HepG2 (cell line): ENCODE data around the gene NRAS. TPM values are rescaled to one million over a fixed set of nuclear protein-coding genes. Genes with fewer than 3 reads are reported as not detected.

ENCODE experiments used
- ATAC-seq: fragments of 200-7000 bp; cut with Tn5 transposase; 3 replicates; pipeline ENCODE4 v1.9.1; 2020; ENCODE audit warnings: mild to moderate bottlenecking, moderate library complexity
- BruUV-seq: library from RNA; stranded (reverse); fragments of 400-500 nt; replicated peaks from 2 replicates; lab custom pipeline; 2021; lab: Mats Ljungman, UMichigan
- CTCF ChIA-PET: fragments of 300-600 bp; formaldehyde crosslinking; extraction: SDS; loops from one replicate; lab custom pipeline; 2021; ENCODE audit warnings: low total read pairs, inconsistent platforms, low intra/inter-chr PET ratio; lab: Yijun Ruan, JAX
- POLR2A ChIA-PET: fragments of 350-600 bp; sonication (Branson Sonifier 250); formaldehyde crosslinking; loops from one replicate; lab custom pipeline; 2020; ENCODE audit warnings: antibody characterized with exemption, inconsistent platforms; lab: Yijun Ruan, JAX
- DNase-seq: peaks from one replicate; pipeline ENCODE4 v3.0.0-alpha.2; 2015; ENCODE audit warnings: low spot score
- FAIRE-seq: peaks from 3 replicates; lab custom pipeline; 2011; peaks lifted over from hg19 to GRCh38; lab: Jason Lieb, UNC
- H2AFZ ChIP-seq: one replicate; pipeline ENCODE4 v1.6.1; 2011; ENCODE audit warnings: low read length, inconsistent platforms
- H3K27ac ChIP-seq: fragments of 300-600 bp; 3 replicates; pipeline ENCODE4 v1.8.0; 2011; ENCODE audit warnings: mixed run types, mild to moderate bottlenecking, mixed read lengths, low read length, inconsistent platforms; ENCODE audit not compliant: insufficient read depth; ENCODE audit errors: extremely low read length
- H3K27me3 ChIP-seq, 2 experiments: fragments of 200-600 bp in 1 of 2; 2 replicates in 1 of 2; 3 replicates in 1 of 2; pipeline versions ENCODE4 v1.6.0 to v1.8.0; 2011; ENCODE audit warnings: low read length in 2 of 2, mild to moderate bottlenecking in 2 of 2, moderate library complexity in 2 of 2, inconsistent platforms in 1 of 2; ENCODE audit not compliant: insufficient read depth in 2 of 2, control insufficient read depth in 1 of 2
- H3K36me3 ChIP-seq, 2 experiments: fragments of 200-600 bp in 1 of 2; replicated peaks in 1 of 2; 2 replicates in 1 of 2; 3 replicates in 1 of 2; pipeline versions ENCODE4 v1.5.1 to v1.8.0; 2011; ENCODE audit warnings: low read length in 2 of 2, inconsistent platforms in 1 of 2; ENCODE audit not compliant: insufficient read depth in 2 of 2, control insufficient read depth in 1 of 2
- H3K4me1 ChIP-seq: 2 replicates; pipeline ENCODE4 v1.5.1; 2012; ENCODE audit warnings: low read length, inconsistent platforms; ENCODE audit not compliant: insufficient read depth
- H3K4me2 ChIP-seq: 2 replicates; pipeline ENCODE4 v1.6.0; 2011; ENCODE audit warnings: low read depth, low read length, inconsistent platforms
- H3K4me3 ChIP-seq, 3 experiments: fragments of 200-600 bp in 1 of 3; sonication (generic), shearing (Covaris generic) in 1 of 3; replicated peaks in 1 of 3; 2 replicates each; pipeline ENCODE4 v1.5.1; 2011 to 2016; ENCODE audit warnings: low read length in 3 of 3, inconsistent platforms in 2 of 3, low read depth in 2 of 3, mild to moderate bottlenecking in 2 of 3, control low read depth in 1 of 3, mixed read lengths in 1 of 3; ENCODE audit not compliant: insufficient read depth in 1 of 3
- H3K79me2 ChIP-seq: one replicate; pipeline ENCODE4 v1.6.1; 2011; ENCODE audit warnings: low read length, inconsistent platforms; ENCODE audit not compliant: insufficient read depth
- H3K9ac ChIP-seq: 2 replicates; pipeline ENCODE4 v1.6.0; 2011; ENCODE audit warnings: mild to moderate bottlenecking, low read depth, low read length, inconsistent platforms; ENCODE audit not compliant: insufficient read depth
- H3K9me3 ChIP-seq: 2 replicates; pipeline ENCODE4 v1.5.1; 2012; ENCODE audit warnings: mild to moderate bottlenecking, low read length
- H4K20me1 ChIP-seq: 2 replicates; pipeline ENCODE4 v1.6.0; 2011; ENCODE audit warnings: inconsistent platforms, mild to moderate bottlenecking, low read length, moderate library complexity; ENCODE audit not compliant: insufficient read depth
- GTF3A ChIP-seq: sonication (generic); formaldehyde crosslinking; conservative IDR thresholded peaks from 2 replicates; pipeline ENCODE4 v1.4.0; 2020; ENCODE audit warnings: mild to moderate bottlenecking, missing genetic modification reagents
- PRDM4 ChIP-seq: sonication (generic); formaldehyde crosslinking; IDR thresholded peaks from 2 replicates; pipeline ENCODE4 v1.9.0; 2021; ENCODE audit warnings: missing genetic modification reagents, borderline replicate concordance
- ZMYM3 ChIP-seq: sonication (generic); formaldehyde crosslinking; IDR thresholded peaks from 2 replicates; pipeline ENCODE4 v1.5.1; 2020; ENCODE audit warnings: mild to moderate bottlenecking, missing genetic modification reagents
- ZNF17 ChIP-seq: sonication (generic); formaldehyde crosslinking; IDR thresholded peaks from 2 replicates; pipeline ENCODE4 v1.5.0; 2020; ENCODE audit warnings: mild to moderate bottlenecking, missing genetic modification reagents
- ZNF280D ChIP-seq: sonication (generic); formaldehyde crosslinking; IDR thresholded peaks from 2 replicates; pipeline ENCODE4 v1.5.1; 2020; ENCODE audit warnings: mild to moderate bottlenecking, missing genetic modification reagents
- ZNF674 ChIP-seq: sonication (generic); formaldehyde crosslinking; IDR thresholded peaks from 2 replicates; pipeline ENCODE4 v1.5.0; 2020; ENCODE audit warnings: low read depth, mild to moderate bottlenecking, missing genetic modification reagents
- WGBS: methylation state at CpG from one replicate; pipeline ENCODE4 v1.1.6; 2017; ENCODE audit warnings: low lambda C conversion rate; 5-methylcytosine and 5-hydroxymethylcytosine counted together
- in situ Hi-C: cut with HindIII; loops from 2 replicates; pipeline ENCODE4 v1.10.0; 2017; ENCODE audit warnings: low pct_unique_long_range_greater_than_20kb; ENCODE audit not compliant: extremely low pct_ligation_motif_present
- intact Hi-C: fragments of 100-400 bp; cut with micrococcal nuclease; formaldehyde crosslinking; loops from one replicate; pipeline ENCODE4 v1.10.0; 2022; ENCODE audit not compliant: unreplicated experiment
- polyA plus RNA-seq, 8 experiments: library from polyadenylated mRNA; depleted of rRNA in 3 of 8; stranded (reverse) in 7 of 8; unstranded in 1 of 8; fragments of >200 nt; fragmentation: Illumina TruSeq in 4 of 8; extraction: Trizol in 4 of 8; gene quantifications; 2 replicates each; pipeline versions ENCODE4 v1.2.1 to v1.2.3, GENCODE V29; 2011 to 2016; ENCODE audit warnings: low read depth in 4 of 8, missing spikeins in 1 of 8, mixed read lengths in 1 of 8; ENCODE audit not compliant: insufficient read depth in 1 of 8
- total RNA-seq, 5 experiments: library from RNA; depleted of rRNA; stranded (reverse); fragments of >200 nt; fragmentation: Illumina TruSeq; extraction: Trizol; gene quantifications; 2 replicates each; pipeline ENCODE4 v1.2.3, GENCODE V29; 2016; ENCODE audit warnings: low read depth in 1 of 5

NRAS gene
- total and polyA plus RNA-seq, 2 of the 13 experiments (the other 11 are each of a cell fraction or from before 2014, with no cell fraction given) = 38.6 to 58.8 TPM

- peak overlapping the region; percentile 98 for H3K27ac ChIP-seq
- H3K27me3 ChIP-seq = no peaks in the 10 kb centered on the region; a peak in 1 of 5 replicates
- H4K20me1 ChIP-seq = peaks cover 61% of the 10 kb centered on the region
- ChIA-PET CTCF (no interaction called here), POLR2A (interaction anchor here (3.6 kb wide), 1 partner anchor 24 kb away, joined by 16 read pairs; the partner anchor contains the start of gene SIKE1)
- FAIRE-seq (no peak), DNase-seq (no peak), ATAC-seq (no peak)
- intact Hi-C loops = loop anchor here (2.0 to 5.0 kb wide), 2 partner anchors 39 to 175 kb away; partner anchors contain the start of genes BCAS2 and NRAS
- H2AFZ ChIP-seq = no peak overlapping the region
- no TSS peak for BruUV-seq
- H3K4me3 ChIP-seq = peak overlapping the region; percentile 85 to 100 (median 99)
- H3K4me1 ChIP-seq = peaks cover 57% of the 10 kb centered on the region
- in situ Hi-C loops = no loop called here
- H3K9me3 ChIP-seq = no peaks in the 10 kb centered on the region
- H3K79me2 ChIP-seq = peaks cover 65% of the 10 kb centered on the region
- TF ChIP-seq ZNF280D (CRISPR knock-in tag) = 0 out of 2 replicates have a peak, but pooled peaks have one; percentile 4
- TF ChIP-seq ZNF17 (CRISPR knock-in tag) = no peak
- no peak for TF ChIP-seq PRDM4 (CRISPR knock-in tag)
- TF ChIP-seq ZNF674 (CRISPR knock-in tag) = no peak
- TF ChIP-seq GTF3A (CRISPR knock-in tag) = 0 out of 2 replicates have a peak, but pooled peaks have one; percentile 11
- TF ChIP-seq ZMYM3 (CRISPR knock-in tag) = 0 out of 2 replicates have a peak, but pooled peaks have one; percentile 10
- peak overlapping the region; percentile 72 for H3K4me2 ChIP-seq
- 5% methylated on average over 14 of the region's 14 CpGs for WGBS
- no peaks in the 10 kb centered on the region for H3K36me3 ChIP-seq
- H3K9ac ChIP-seq = peak overlapping the region; percentile 100
Observed at GRCh38 chr1:114756009-114756892, 39.7 kb upstream of the NRAS start.
